Left lung (tissue), 10 donors: ENCODE measurements around the gene TANGO6. TPM values are rescaled to one million over a fixed set of nuclear protein-coding genes. Genes with fewer than 3 reads are reported as not detected.
"Not testable (repeated sequence)": the region's sequence is repeated elsewhere in the genome, so short reads cannot be mapped to it uniquely, and the experiment has no call there.

Experiments
- ATAC-seq: fragments of 200-7000 bp; cut with Tn5 transposase; one replicate; pipeline ENCODE4 v1.9.1; 2020; ENCODE audit warnings: moderate library complexity
- DNase-seq, 4 donors: peaks; one replicate each; pipeline ENCODE4 v3.0.0-alpha.2; 2013 to 2020
- H3K27ac ChIP-seq, 2 donors: fragments of 200-600 bp; sonication (generic) in 1 of 2; one replicate each; pipeline versions ENCODE4 v1.5.0 to v1.8.0; 2020 to 2021
- H3K27me3 ChIP-seq, 2 donors: fragments of 200-600 bp; sonication (generic) in 1 of 2; one replicate each; pipeline versions ENCODE4 v1.5.0 to v1.8.0; 2020 to 2021
- H3K36me3 ChIP-seq, 2 donors: fragments of 200-600 bp; sonication (generic) in 1 of 2; one replicate each; pipeline versions ENCODE4 v1.5.0 to v1.8.0; 2020 to 2021
- H3K4me1 ChIP-seq, 2 donors: fragments of 200-600 bp; one replicate each; pipeline ENCODE4 v1.8.0; 2021
- H3K4me3 ChIP-seq, 2 donors: fragments of 200-600 bp; sonication (generic) in 1 of 2; one replicate each; pipeline versions ENCODE4 v1.5.0 to v1.8.0; 2020 to 2021; ENCODE audit warnings: mild to moderate bottlenecking in 1 of 2
- H3K9me3 ChIP-seq, 2 donors: fragments of 200-600 bp; sonication (generic) in 1 of 2; one replicate each; pipeline versions ENCODE4 v1.5.0 to v1.8.0; 2020 to 2021
- CTCF ChIP-seq, 2 donors: fragments of 200-600 bp; sonication (generic) in 1 of 2; IDR thresholded peaks; one replicate each; pipeline versions ENCODE4 v1.5.0 to v1.8.0; 2021; ENCODE audit warnings: antibody characterized with exemption in 2 of 2
- intact Hi-C, 2 donors: fragments of 100-400 bp; cut with DNase I; formaldehyde crosslinking; loops; one replicate each; pipeline versions ENCODE4 v1.11.2 to v1.14.2; 2022
- polyA plus RNA-seq, 6 donors: library from polyadenylated mRNA; unstranded; fragments of 120-200 nt; gene quantifications; one replicate each; pipeline ENCODE4 v1.2.1, GENCODE V29; 2013; ENCODE audit not compliant: insufficient read length in 6 of 6
- total RNA-seq, 2 donors: library from RNA; stranded (reverse); fragmentation: NEBNext Ultra II Directional; extraction: Animal tissue kit (Norgen Biotek cat#: 25700); gene quantifications; one replicate each; pipeline ENCODE4 v1.2.1, GENCODE V29; 2021
- donor health status: DM: no; HTN: yes; CAD: no.
- donor health status: DM: no; HTN: no; CAD: no.

Gene TANGO6
- total and polyA plus RNA-seq, 8 donors: 6.3 to 24.1 (median 7.9) TPM

DNA sequence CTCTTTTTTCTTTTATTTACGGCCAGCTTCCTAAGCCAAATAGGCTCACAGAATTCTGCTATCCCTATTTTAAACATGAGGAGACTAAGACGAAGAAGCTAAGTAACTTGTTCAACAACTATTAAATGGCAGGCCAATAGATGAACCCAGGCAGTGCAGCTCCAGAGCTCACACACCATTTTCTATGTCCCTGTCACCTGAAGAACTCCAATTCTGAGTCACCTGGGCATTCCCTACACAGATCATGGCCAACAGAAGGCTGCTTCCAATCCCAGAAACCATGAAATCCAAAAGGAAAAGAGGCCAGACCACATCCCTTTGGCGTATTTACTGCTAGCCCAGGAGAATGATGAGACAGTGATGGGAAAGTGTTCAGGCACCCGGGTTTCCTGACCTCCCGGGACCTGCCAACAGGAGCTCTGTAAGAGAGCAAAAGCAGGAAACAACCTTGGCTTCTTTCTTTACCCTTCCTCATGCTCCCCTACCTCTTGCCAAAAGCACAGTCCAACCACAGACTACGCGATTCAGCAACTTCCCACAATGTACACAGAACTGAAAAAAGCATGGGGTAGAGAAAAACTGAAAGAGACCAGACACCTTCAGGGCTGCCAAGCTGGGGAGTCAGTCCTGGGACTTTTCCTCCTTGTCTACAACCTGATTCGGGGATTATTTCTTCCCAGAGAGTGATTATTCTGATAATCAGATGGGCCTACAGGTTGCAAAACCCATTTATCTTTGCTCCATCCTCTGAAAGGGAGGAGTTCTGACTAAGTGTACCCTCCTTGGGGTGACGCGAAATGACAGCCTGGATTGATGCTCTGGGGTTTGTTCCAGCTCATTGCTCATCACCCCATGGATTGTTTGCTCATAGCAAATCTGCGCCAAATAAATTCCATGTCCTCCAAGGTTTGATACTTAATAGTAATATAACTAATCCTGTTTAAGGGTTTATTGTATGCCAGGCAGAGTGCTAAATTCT is 214.4 kb downstream of the TANGO6 start:
- no peaks in the 10 kb centered on the region for H3K36me3 ChIP-seq
- DNase-seq (no peak), ATAC-seq (peak; percentile 57)
- H3K27me3 ChIP-seq: no peaks in the 10 kb centered on the region
- no peaks in the 10 kb centered on the region for H3K9me3 ChIP-seq
- TF ChIP-seq CTCF (IDR thresholded peaks at IDR 0.05): no peak
- no peak overlapping the region for H3K4me3 ChIP-seq
- no peaks in the 10 kb centered on the region for H3K4me1 ChIP-seq
- intact Hi-C loops: no loop called here
- peak overlapping the region in 1 of 2 donors; percentile 5 for H3K27ac ChIP-seq

GRCh38 chr16:69063491-69063890 is 220.2 kb downstream of the TANGO6 start:
- H3K36me3 ChIP-seq, H3K27ac ChIP-seq, intact Hi-C loops, H3K4me3 ChIP-seq, H3K9me3 ChIP-seq, ATAC-seq, H3K27me3 ChIP-seq, H3K4me1 ChIP-seq, DNase-seq: not testable (repeated sequence)

DNA sequence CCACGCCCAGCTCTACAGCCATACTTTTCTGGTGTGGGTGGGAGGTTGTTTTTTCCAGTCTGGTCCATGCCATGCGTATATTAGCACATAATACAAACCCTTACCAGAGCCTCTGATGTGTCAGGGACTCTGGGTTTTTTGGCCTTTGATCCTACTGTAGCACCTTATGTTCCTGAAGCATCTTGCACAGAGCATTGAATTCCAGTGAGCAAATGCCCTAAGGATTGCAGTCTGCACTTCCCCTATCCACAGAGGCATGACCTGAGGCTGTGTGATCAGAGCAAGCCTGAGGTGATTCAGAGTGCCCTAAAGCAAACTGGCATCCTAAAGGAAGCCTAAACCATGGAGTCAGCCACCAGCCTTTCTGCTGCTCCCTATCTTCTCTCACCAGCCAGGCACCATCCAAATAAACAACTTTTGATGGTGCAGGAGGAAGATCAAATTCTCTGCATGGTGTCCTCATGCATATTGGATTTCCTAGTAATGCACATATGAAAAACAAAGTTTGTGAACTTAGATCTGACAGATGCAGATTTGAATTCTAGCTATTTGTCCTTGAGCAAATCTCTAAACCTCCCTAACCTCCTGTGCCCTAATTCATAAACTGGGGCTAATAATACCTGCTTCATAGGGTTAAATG is 220.9 kb downstream of the TANGO6 start:
- Histone ChIP-seq H3K36me3 (no peaks in the 10 kb centered on the region), H3K27me3 (no peaks in the 10 kb centered on the region), H3K4me3 (no peak overlapping the region), H3K4me1 (no peaks in the 10 kb centered on the region), H3K27ac (no peak overlapping the region), H3K9me3 (no peaks in the 10 kb centered on the region)
- TF ChIP-seq CTCF (IDR thresholded peaks at IDR 0.05): no peak
- intact Hi-C loops: no loop called here
- no peak for ATAC-seq
- DNase-seq: no peak

- no peaks in the 10 kb centered on the region for H3K27me3 ChIP-seq
Measured at GRCh38 chr16:69064764-69065313, 221.5 kb downstream of the TANGO6 start.

GRCh38 chr16:69069504-69069903 is 226.2 kb downstream of the TANGO6 start:
- DNase-seq: no peak
- no peaks in the 10 kb centered on the region for H3K4me1 ChIP-seq
- intact Hi-C loops: no loop called here
- no peak for TF ChIP-seq CTCF (IDR thresholded peaks at IDR 0.05)
- no peak for ATAC-seq
- H3K9me3 ChIP-seq: no peaks in the 10 kb centered on the region
- H3K36me3 ChIP-seq: no peaks in the 10 kb centered on the region
- H3K4me3 ChIP-seq: no peak overlapping the region
- no peak overlapping the region for H3K27ac ChIP-seq
- no peaks in the 10 kb centered on the region for H3K27me3 ChIP-seq

More at GRCh38 chr16:69064764-69065313, 221.5 kb downstream of the TANGO6 start:
- no peaks in the 10 kb centered on the region for H3K9me3 ChIP-seq
- no peaks in the 10 kb centered on the region for H3K36me3 ChIP-seq
- DNase-seq: no peak
- H3K4me3 ChIP-seq: no peak overlapping the region
- no peak for TF ChIP-seq CTCF (IDR thresholded peaks at IDR 0.05)
- ATAC-seq: peak; percentile 51
- intact Hi-C loops: no loop called here
- no peaks in the 10 kb centered on the region for H3K4me1 ChIP-seq
- no peak overlapping the region for H3K27ac ChIP-seq
